OCI-LY7 (cell line): ENCODE data around the gene ZFR2. TPM values are rescaled to one million over a fixed set of nuclear protein-coding genes. Genes with fewer than 3 reads are reported as not detected.

Experiments used
- BruUV-seq: library from RNA; stranded (reverse); fragments of 400-500 nt; replicated peaks from 2 replicates; lab custom pipeline; 2021; lab: Mats Ljungman, UMichigan
- CTCF ChIA-PET: fragments of 300-600 bp; sonication (Branson Sonifier 250); formaldehyde crosslinking; loops from one replicate; lab custom pipeline; 2022; ENCODE audit warnings: antibody characterized with exemption; ENCODE audit not compliant: unreplicated experiment; lab: Charles Lee
- POLR2A ChIA-PET: fragments of 300-600 bp; sonication (Branson Sonifier 250); formaldehyde crosslinking; loops from one replicate; lab custom pipeline; 2022; ENCODE audit warnings: antibody characterized with exemption; lab: Charles Lee
- DNase-seq: peaks from one replicate; pipeline ENCODE4 v3.0.0-alpha.2; 2015; ENCODE audit warnings: low spot score
- H2AFZ ChIP-seq: fragments of 200-600 bp; sonication (generic), shearing (Covaris generic); 2 replicates; pipeline ENCODE4 v1.6.1; 2014; ENCODE audit warnings: mild to moderate bottlenecking, antibody characterized with exemption, low read length, moderate library complexity
- H3K27ac ChIP-seq: fragments of 200-600 bp; sonication (generic); 2 replicates; pipeline ENCODE4 v1.5.1; 2014; ENCODE audit warnings: mixed run types, low read depth, mild to moderate bottlenecking, moderate library complexity, low read length, inconsistent platforms; ENCODE audit not compliant: poor library complexity, severe bottlenecking
- H3K36me3 ChIP-seq: fragments of 200-600 bp; sonication (generic); 2 replicates; pipeline ENCODE4 v1.6.1; 2014; ENCODE audit warnings: mild to moderate bottlenecking, antibody characterized with exemption, low read length, moderate library complexity, mixed read lengths; ENCODE audit not compliant: insufficient read depth
- H3K4me1 ChIP-seq: fragments of 200-600 bp; sonication (generic); 2 replicates; pipeline ENCODE4 v1.5.1; 2014; ENCODE audit warnings: mild to moderate bottlenecking, low read length; ENCODE audit not compliant: insufficient read depth, poor library complexity, severe bottlenecking
- H3K4me2 ChIP-seq: fragments of 200-600 bp; sonication (generic); 2 replicates; pipeline ENCODE4 v1.6.1; 2014; ENCODE audit warnings: mild to moderate bottlenecking, low read length
- H3K4me3 ChIP-seq: fragments of 200-600 bp; sonication (generic); 2 replicates; pipeline ENCODE4 v1.5.1; 2014; ENCODE audit warnings: mild to moderate bottlenecking, low read depth, low read length; ENCODE audit not compliant: poor library complexity, severe bottlenecking
- H3K79me2 ChIP-seq: fragments of 200-600 bp; sonication (generic); 2 replicates; pipeline ENCODE4 v1.6.1; 2016; ENCODE audit warnings: low read depth, mild to moderate bottlenecking, low read length, moderate library complexity, mixed read lengths; ENCODE audit not compliant: insufficient read depth
- H3K9me2 ChIP-seq: fragments of 200-600 bp; sonication (generic); 2 replicates; pipeline ENCODE4 v1.6.1; 2016; ENCODE audit warnings: mild to moderate bottlenecking, low read length, mixed read lengths; ENCODE audit not compliant: insufficient read depth
- H3K9me3 ChIP-seq: fragments of 200-600 bp; sonication (generic); 2 replicates; pipeline ENCODE4 v1.6.1; 2014; ENCODE audit warnings: mild to moderate bottlenecking, mixed run types, low read length, mixed read lengths
- H4K20me1 ChIP-seq: fragments of 200-600 bp; sonication (generic); 2 replicates; pipeline ENCODE4 v1.6.1; 2014; ENCODE audit warnings: mild to moderate bottlenecking, antibody characterized with exemption, low read length, moderate library complexity, mixed read lengths; ENCODE audit not compliant: insufficient read depth
- CTCF ChIP-seq: fragments of 200-600 bp; sonication (generic); conservative IDR thresholded peaks from 2 replicates; pipeline ENCODE4 v1.5.1; 2014; ENCODE audit warnings: mild to moderate bottlenecking, antibody characterized with exemption, low read length, moderate library complexity, mixed read lengths
- EZH2phosphoT487 ChIP-seq: fragments of 200-600 bp; sonication (generic); IDR thresholded peaks from 2 replicates; pipeline ENCODE4 v1.6.1; 2018; ENCODE audit warnings: low read depth, borderline replicate concordance, mild to moderate bottlenecking, mixed run types, antibody characterized with exemption, low read length, moderate library complexity, mixed read lengths
- intact Hi-C: fragments of 100-400 bp; cut with micrococcal nuclease; formaldehyde crosslinking; loops from one replicate; pipeline ENCODE4 v1.10.0; 2022; ENCODE audit not compliant: unreplicated experiment
- total RNA-seq, 2 experiments: library from RNA; depleted of rRNA in 1 of 2; stranded (reverse); fragments of >200 nt in 1 of 2; shearing (Covaris generic) in 1 of 2; gene quantifications; 2 replicates each; pipeline ENCODE4 v1.2.3, GENCODE V29; 2014 to 2022

The ZFR2 gene
- total RNA-seq, 2 experiments from 2014 or later = not detected

- Histone ChIP-seq H3K4me1 (peaks cover 24% of the 10 kb centered on the region), H3K79me2 (no peaks in the 10 kb centered on the region), H4K20me1 (no peaks in the 10 kb centered on the region), H3K9me3 (no peaks in the 10 kb centered on the region), H3K4me3 (no peak overlapping the region), H3K9me2 (no peaks in the 10 kb centered on the region), H2AFZ (no peak overlapping the region), H3K27ac (no peak overlapping the region), H3K36me3 (no peaks in the 10 kb centered on the region), H3K4me2 (no peak overlapping the region)
- no TSS peak for BruUV-seq
- no peak for DNase-seq
- POLR2A ChIA-PET = no interaction called here
- intact Hi-C loops = no loop called here
- TF ChIP-seq EZH2phosphoT487 = no peak
- no peak for TF ChIP-seq CTCF
- CTCF ChIA-PET = no interaction called here
These were observed 60.3 kb downstream of the ZFR2 start for GRCh38 chr19:3808420-3809143.

- Histone ChIP-seq H3K9me2 (no peaks in the 10 kb centered on the region), H3K36me3 (no peaks in the 10 kb centered on the region), H3K27ac (no peak overlapping the region), H3K4me1 (peaks cover 21% of the 10 kb centered on the region), H3K9me3 (no peaks in the 10 kb centered on the region), H4K20me1 (no peaks in the 10 kb centered on the region), H3K4me3 (no peak overlapping the region), H3K4me2 (no peak overlapping the region), H2AFZ (no peak overlapping the region), H3K79me2 (no peaks in the 10 kb centered on the region)
- POLR2A ChIA-PET = no interaction called here
- no peak for DNase-seq
- no TSS peak for BruUV-seq
- intact Hi-C loops = no loop called here
- CTCF ChIA-PET = no interaction called here
- TF ChIP-seq CTCF = no peak
- TF ChIP-seq EZH2phosphoT487 = no peak
These were observed 61.1 kb downstream of the ZFR2 start for GRCh38 chr19:3807574-3808354.

GRCh38 chr19:3807131-3807480 lies 61.7 kb downstream of the ZFR2 start:
- H2AFZ ChIP-seq = no peak overlapping the region
- intact Hi-C loops = no loop called here
- no peaks in the 10 kb centered on the region for H3K36me3 ChIP-seq
- no peak overlapping the region for H3K4me3 ChIP-seq
- no peak overlapping the region for H3K4me2 ChIP-seq
- POLR2A ChIA-PET = no interaction called here
- no peaks in the 10 kb centered on the region for H3K9me3 ChIP-seq
- H3K4me1 ChIP-seq = peaks cover 14% of the 10 kb centered on the region
- H4K20me1 ChIP-seq = no peaks in the 10 kb centered on the region
- H3K9me2 ChIP-seq = no peaks in the 10 kb centered on the region
- TF ChIP-seq EZH2phosphoT487 = no peak
- BruUV-seq = no TSS peak
- H3K27ac ChIP-seq = no peak overlapping the region
- CTCF ChIA-PET = no interaction called here
- DNase-seq = no peak
- H3K79me2 ChIP-seq = no peaks in the 10 kb centered on the region
